H1 (cell line): ENCODE data around the gene INTS6. TPM values are rescaled to one million over a fixed set of nuclear protein-coding genes. Genes with fewer than 3 reads are reported as not detected.
A peak's percentile ranks its signal among the peaks of the same experiment; 100 is the strongest.

ENCODE experiments used
- CTCF ChIA-PET: fragments of 300-600 bp; sonication (Branson Sonifier 250); formaldehyde crosslinking; loops from one replicate; lab custom pipeline; 2021; ENCODE audit not compliant: partially characterized antibody; lab: Charles Lee
- POLR2A ChIA-PET: fragments of 300-600 bp; sonication (Branson Sonifier 250); formaldehyde crosslinking; loops from one replicate; lab custom pipeline; 2021; ENCODE audit warnings: inconsistent platforms; ENCODE audit not compliant: partially characterized antibody; lab: Charles Lee
- DNase-seq, 2 experiments: peaks; one replicate each; pipeline versions ENCODE4 v3.0.0 to v3.0.0-alpha.2; 2010 to 2022; ENCODE audit warnings: low spot score in 2 of 2, low read depth in 1 of 2, mixed read lengths in 1 of 2
- FAIRE-seq: peaks from 2 replicates; lab custom pipeline; 2011; peaks lifted over from hg19 to GRCh38; lab: Jason Lieb, UNC
- H2AFZ ChIP-seq: 2 replicates; pipeline ENCODE4 v1.8.1; 2012; ENCODE audit warnings: low read length, inconsistent platforms
- H2AK5ac ChIP-seq: 2 replicates; pipeline ENCODE4 v1.6.1; 2013; ENCODE audit warnings: low read depth, low read length
- H2BK120ac ChIP-seq: replicated peaks from 2 replicates; pipeline ENCODE3; 2013; ENCODE audit warnings: low read depth, low read length, inconsistent platforms
- H2BK12ac ChIP-seq: 2 replicates; pipeline ENCODE4 v1.6.1; 2013; ENCODE audit warnings: low read depth, low read length
- H2BK15ac ChIP-seq: 2 replicates; pipeline ENCODE4 v1.6.1; 2013; ENCODE audit warnings: low read length
- H2BK20ac ChIP-seq: 2 replicates; pipeline ENCODE4 v1.6.1; 2013; ENCODE audit warnings: low read length
- H2BK5ac ChIP-seq: 2 replicates; pipeline ENCODE4 v1.6.1; 2013; ENCODE audit warnings: low read depth, low read length
- H3K14ac ChIP-seq: 2 replicates; pipeline ENCODE4 v1.6.1; 2013; ENCODE audit warnings: inconsistent platforms; ENCODE audit not compliant: insufficient read length
- H3K18ac ChIP-seq: 2 replicates; pipeline ENCODE4 v1.6.1; 2013; ENCODE audit warnings: low read length; ENCODE audit errors: extremely low read depth
- H3K23ac ChIP-seq: 2 replicates; pipeline ENCODE4 v1.6.1; 2013; ENCODE audit warnings: inconsistent platforms; ENCODE audit not compliant: insufficient read length
- H3K23me2 ChIP-seq: 2 replicates; pipeline ENCODE4 v1.6.1; 2013; ENCODE audit warnings: low read depth, low read length
- H3K27ac ChIP-seq: 2 replicates; pipeline ENCODE4 v1.6.1; 2011; ENCODE audit warnings: low read depth, low read length, inconsistent platforms
- H3K27me3 ChIP-seq, 4 experiments: replicated peaks in 1 of 4; 1 replicate in 1 of 4; 2 replicates in 3 of 4; pipeline versions ENCODE4 v1.6.1 to v1.8.1; 2011 to 2013; ENCODE audit warnings: low read length in 3 of 4, mild to moderate bottlenecking in 3 of 4, inconsistent platforms in 2 of 4, mixed read lengths in 2 of 4, moderate library complexity in 1 of 4; ENCODE audit not compliant: control insufficient read depth in 3 of 4, insufficient read depth in 3 of 4; ENCODE audit errors: extremely low read depth in 1 of 4
- H3K36me3 ChIP-seq, 4 experiments: 2 replicates each; pipeline versions ENCODE4 v1.6.1 to v1.8.1; 2011 to 2013; ENCODE audit warnings: mild to moderate bottlenecking in 4 of 4, low read length in 3 of 4, moderate library complexity in 2 of 4, control low read depth in 1 of 4, inconsistent platforms in 1 of 4; ENCODE audit not compliant: insufficient read depth in 4 of 4, control insufficient read depth in 2 of 4
- H3K4ac ChIP-seq: replicated peaks from 2 replicates; pipeline ENCODE3; 2013; ENCODE audit warnings: low read length, low read depth, mixed read lengths, inconsistent platforms; ENCODE audit not compliant: insufficient read length
- H3K4me1 ChIP-seq, 4 experiments: replicated peaks in 1 of 4; 1 replicate in 1 of 4; 2 replicates in 3 of 4; pipeline versions ENCODE4 v1.6.1 to v1.8.1; 2011 to 2013; ENCODE audit warnings: low read length in 3 of 4, inconsistent platforms in 2 of 4, mixed read lengths in 1 of 4; ENCODE audit not compliant: insufficient read depth in 4 of 4, control insufficient read depth in 3 of 4
- H3K4me2 ChIP-seq, 2 experiments: 2 replicates each; pipeline versions ENCODE4 v1.6.1 to v1.8.1; 2011 to 2013; ENCODE audit warnings: low read depth in 2 of 2, low read length in 2 of 2, control low read depth in 1 of 2, inconsistent platforms in 1 of 2, mild to moderate bottlenecking in 1 of 2; ENCODE audit not compliant: insufficient read depth in 1 of 2
- H3K4me3 ChIP-seq, 4 experiments: fragments of 200-600, 300-600 bp in 1 of 4; sonication (generic), shearing (Covaris generic), sonication (Bioruptor Twin) in 1 of 4; 2 replicates each; pipeline versions ENCODE4 v1.5.1 to v1.8.1; 2011 to 2016; ENCODE audit warnings: low read length in 4 of 4, low read depth in 3 of 4, control low read depth in 2 of 4, inconsistent platforms in 2 of 4, mild to moderate bottlenecking in 2 of 4, mixed read lengths in 1 of 4, moderate library complexity in 1 of 4; ENCODE audit not compliant: insufficient read depth in 2 of 4; ENCODE audit errors: extremely low read depth in 1 of 4
- H3K56ac ChIP-seq: replicated peaks from 2 replicates; pipeline ENCODE3; 2013; ENCODE audit warnings: low read depth, mild to moderate bottlenecking, mixed read lengths, low read length, inconsistent platforms; ENCODE audit not compliant: insufficient read length
- H3K79me1 ChIP-seq: 2 replicates; pipeline ENCODE4 v1.6.1; 2013; ENCODE audit warnings: low read depth, low read length, control low read depth
- H3K79me2 ChIP-seq, 2 experiments: 2 replicates each; pipeline versions ENCODE4 v1.6.1 to v1.8.1; 2012 to 2013; ENCODE audit warnings: low read length in 2 of 2, mild to moderate bottlenecking in 2 of 2, inconsistent platforms in 1 of 2; ENCODE audit not compliant: insufficient read depth in 2 of 2, control insufficient read depth in 1 of 2
- H3K9ac ChIP-seq, 4 experiments: replicated peaks in 1 of 4; 1 replicate in 1 of 4; 2 replicates in 3 of 4; pipeline versions ENCODE4 v1.6.1 to v1.8.1; 2011 to 2013; ENCODE audit warnings: low read depth in 3 of 4, low read length in 3 of 4, control low read depth in 2 of 4, mild to moderate bottlenecking in 2 of 4, moderate library complexity in 2 of 4, inconsistent platforms in 1 of 4; ENCODE audit errors: extremely low read depth in 1 of 4
- H3K9me3 ChIP-seq, 2 experiments: 2 replicates each; pipeline versions ENCODE4 v1.6.1 to v1.8.1; 2012 to 2013; ENCODE audit warnings: mild to moderate bottlenecking in 2 of 2, moderate library complexity in 2 of 2, control low read depth in 1 of 2, inconsistent platforms in 1 of 2, low read depth in 1 of 2, low read length in 1 of 2, mixed read lengths in 1 of 2; ENCODE audit not compliant: insufficient read depth in 2 of 2
- H4K20me1 ChIP-seq, 2 experiments: replicated peaks in 1 of 2; 2 replicates each; pipeline versions ENCODE3 to v1.8.1; 2011 to 2013; ENCODE audit warnings: inconsistent platforms in 2 of 2, low read length in 2 of 2, mild to moderate bottlenecking in 1 of 2; ENCODE audit not compliant: insufficient read depth in 2 of 2, control insufficient read depth in 1 of 2
- H4K5ac ChIP-seq: 2 replicates; pipeline ENCODE4 v1.6.1; 2013; ENCODE audit warnings: low read length, low read depth, mixed read lengths, inconsistent platforms; ENCODE audit not compliant: insufficient read length
- H4K8ac ChIP-seq: 2 replicates; pipeline ENCODE4 v1.8.0; 2013; ENCODE audit warnings: mild to moderate bottlenecking, moderate library complexity, low read length, inconsistent platforms; ENCODE audit not compliant: insufficient read depth; ENCODE audit errors: extremely low read depth
- H4K91ac ChIP-seq: replicated peaks from 2 replicates; pipeline ENCODE3; 2013; ENCODE audit warnings: low read length, mixed read lengths, inconsistent platforms; ENCODE audit not compliant: insufficient read length
- ASH2L ChIP-seq: fragments of 200-600, 300-600 bp; sonication (generic); IDR thresholded peaks from one replicate; pipeline ENCODE4 v1.7.1; 2017; ENCODE audit warnings: low read length
- E2F6 ChIP-seq: IDR thresholded peaks from 2 replicates; pipeline ENCODE4 v1.6.1; 2012; ENCODE audit warnings: inconsistent platforms
- HDAC2 ChIP-seq, 2 experiments: fragments of 300-600 bp in 1 of 2; sonication (generic) in 1 of 2; IDR thresholded peaks; 2 replicates each; pipeline ENCODE4 v1.6.1; 2011 to 2012; ENCODE audit warnings: low read depth in 2 of 2, low read length in 2 of 2, mild to moderate bottlenecking in 2 of 2, moderate library complexity in 2 of 2, borderline replicate concordance in 1 of 2, inconsistent platforms in 1 of 2
- KDM4A ChIP-seq: IDR thresholded peaks from one replicate; pipeline ENCODE4 v1.7.1; 2012; ENCODE audit warnings: low read depth, mild to moderate bottlenecking, moderate library complexity, low read length, inconsistent platforms; ENCODE audit not compliant: severe bottlenecking
- PHF8 ChIP-seq: fragments of 200-600 bp; sonication (generic); conservative IDR thresholded peaks from 2 replicates; pipeline ENCODE4 v1.7.1; 2012; ENCODE audit warnings: low read depth, mild to moderate bottlenecking, inconsistent platforms, low read length, moderate library complexity
- RBBP5 ChIP-seq: IDR thresholded peaks from 2 replicates; pipeline ENCODE4 v1.7.1; 2012; ENCODE audit warnings: low read depth, mild to moderate bottlenecking, inconsistent platforms, low read length, moderate library complexity, borderline replicate concordance
- SP4 ChIP-seq: IDR thresholded peaks from 2 replicates; pipeline ENCODE4 v1.6.1; 2012; ENCODE audit warnings: low read length, inconsistent platforms
- TAF1 ChIP-seq: IDR thresholded peaks from 2 replicates; pipeline ENCODE4 v1.6.1; 2011; ENCODE audit warnings: mild to moderate bottlenecking, low read depth, low read length
- TAF7 ChIP-seq: optimal IDR thresholded peaks from 2 replicates; pipeline ENCODE3; 2011; ENCODE audit warnings: low read depth, mild to moderate bottlenecking, inconsistent platforms, low read length, moderate library complexity, borderline replicate concordance
- ZNF274 ChIP-seq: IDR thresholded peaks from 2 replicates; pipeline ENCODE4 v1.7.0; 2012; ENCODE audit warnings: low read length, borderline replicate concordance; ENCODE audit errors: extremely low read depth
- WGBS, 2 experiments: shearing (Covaris generic) in 1 of 2; methylation state at CpG; one replicate each; pipeline versions ENCODE4 v1.1.6 to v1.1.7; 2013 to 2015; ENCODE audit warnings: low lambda C conversion rate in 2 of 2, mixed read lengths in 2 of 2, inconsistent platforms in 1 of 2, low coverage in 1 of 2, missing lambda C conversion rate in 1 of 2; ENCODE audit not compliant: insufficient replicate concordance in 2 of 2, insufficient coverage in 1 of 2, insufficient read length in 1 of 2; ENCODE audit errors: extremely low coverage in 1 of 2, missing lambda C conversion rate in 1 of 2; 5-methylcytosine and 5-hydroxymethylcytosine counted together
- polyA plus RNA-seq, 7 experiments: library from polyadenylated mRNA; depleted of rRNA in 3 of 7; stranded (reverse) in 5 of 7; unstranded in 2 of 7; fragments of >200 nt in 5 of 7; fragments of 200-250 nt in 2 of 7; gene quantifications; 1 replicate in 5 of 7; 2 replicates in 1 of 7; 4 replicates in 1 of 7; pipeline versions ENCODE4 v1.2.1 to v1.2.3, GENCODE V29; 2011 to 2013; ENCODE audit warnings: missing spikeins in 2 of 7, mixed read lengths in 2 of 7
- total RNA-seq: library from RNA; stranded (reverse); fragmentation: NEBNext Ultra II Directional; extraction: Animal tissue kit (Norgen Biotek cat#: 25700); gene quantifications from 2 replicates; pipeline ENCODE4 v1.2.1, GENCODE V29; 2021

Gene INTS6
- total and polyA plus RNA-seq, 2 of the 8 experiments (the other 6 are each of a cell fraction or from before 2014, with no cell fraction given): 12.6 to 42.8 TPM

- 3% methylated on average over 16 of the region's 80 CpGs; no CpG with 5 or more reads in 1 of the 2 experiments for WGBS, 2 experiments
- peak overlapping the region; percentile 63 for H4K5ac ChIP-seq
- no peak overlapping the region for H2BK120ac ChIP-seq
- H3K23ac ChIP-seq: no peak overlapping the region
- H3K14ac ChIP-seq: no peak overlapping the region
- H3K18ac ChIP-seq: peak overlapping the region; percentile 68; the same call in 1 of the 2 replicates
- no peak overlapping the region; the same call in 1 of the 2 replicates for H2AFZ ChIP-seq
- peak overlapping the region; percentile 73; the same call in 1 of the 2 replicates for H2BK5ac ChIP-seq
- H3K23me2 ChIP-seq: peaks cover 7% of the 10 kb centered on the region
- peaks cover 0 to 42% (median 8%) of the 10 kb centered on the region in 4 experiments; a peak in 3 of 8 replicates for H3K36me3 ChIP-seq
- peak overlapping the region; percentile 56 to 84 (median 75) for H3K4me3 ChIP-seq
- H2BK12ac ChIP-seq: no peak overlapping the region
- H3K56ac ChIP-seq: no peak overlapping the region
- H3K79me2 ChIP-seq: peaks cover 0 to 16% of the 10 kb centered on the region in 2 experiments; a peak in 2 of 4 replicates
- no peak overlapping the region for H2AK5ac ChIP-seq
- TF ChIP-seq ZNF274: no peak
- peak; percentile 48 for TF ChIP-seq TAF7
- TF ChIP-seq E2F6: no peak
- peak; percentile 69 for TF ChIP-seq KDM4A
- 0 out of 2 replicates have a peak, but pooled peaks have one; percentile 50 for TF ChIP-seq TAF1
- TF ChIP-seq ASH2L: peak; percentile 89
- peak; percentile 32 to 60; a peak in 1 of 4 replicates for TF ChIP-seq HDAC2 (IDR thresholded peaks at IDR 0.05; ENCODE audit: borderline replicate concordance in 1 of 2, low read depth in 2 of 2, low read length in 2 of 2)
- peak; percentile 86 for TF ChIP-seq PHF8
- 0 out of 2 replicates have a peak, but pooled peaks have one; percentile 3 for TF ChIP-seq SP4
- peak; percentile 94 for TF ChIP-seq RBBP5
- H3K4ac ChIP-seq: no peak overlapping the region
- H2BK20ac ChIP-seq: no peak overlapping the region
- no peak overlapping the region for H4K91ac ChIP-seq
- H4K8ac ChIP-seq: peak overlapping the region; percentile 83; the same call in 1 of the 2 replicates
- H4K20me1 ChIP-seq: no peaks in the 10 kb centered on the region
- H3K27ac ChIP-seq: peak overlapping the region; percentile 83
- ChIA-PET POLR2A (interaction anchor here (0.5 to 2.9 kb wide), 112 partner anchors 9 to 1661 kb away, joined by 3 to 30 read pairs (median 4); partner anchors contain the start of gene KPNA3), CTCF (interaction anchor here (0.7 to 2.2 kb wide), 8 partner anchors 18 to 344 kb away, joined by 3 to 6 read pairs (median 4); no protein-coding TSS in a partner anchor)
- FAIRE-seq (no peak), DNase-seq (no peak)
- no peaks in the 10 kb centered on the region; a peak in 1 of 7 replicates for H3K4me1 ChIP-seq
- peak overlapping the region; percentile 32; the same call in 1 of the 2 replicates for H2BK15ac ChIP-seq
- no peaks in the 10 kb centered on the region; the same call in 1 of the 2 replicates for H3K79me1 ChIP-seq
- H3K27me3 ChIP-seq: no peaks in the 10 kb centered on the region
- H3K9me3 ChIP-seq: no peaks in the 10 kb centered on the region
- H3K9ac ChIP-seq: peak overlapping the region; percentile 74 to 79 (median 76)
- peak overlapping the region; percentile 82 to 90 for H3K4me2 ChIP-seq
Measured at GRCh38 chr13:51453207-51453958, 547 bp upstream of the INTS6 start.
